Spleen (tissue), 11 donors: ENCODE results near the gene ALDH9A1. TPM values are rescaled to one million over a fixed set of nuclear protein-coding genes. Genes with fewer than 3 reads are reported as not detected.

Experiments
- DNase-seq: peaks from one replicate; pipeline ENCODE4 v3.0.0-alpha.2; 2020
- H3K27ac ChIP-seq, 8 donors: fragments of 200-600 bp; sonication (generic) in 7 of 8; 1 replicate in 4 of 8; 2 replicates in 4 of 8; pipeline versions ENCODE4 v1.5.0 to v1.8.0; 2016 to 2021; ENCODE audit warnings: inconsistent platforms in 4 of 8, mild to moderate bottlenecking in 4 of 8, moderate library complexity in 1 of 8
- H3K27me3 ChIP-seq, 7 donors: fragments of 200-600 bp; sonication (generic) in 6 of 7; replicated peaks in 1 of 7; 1 replicate in 4 of 7; 2 replicates in 3 of 7; pipeline versions ENCODE4 v1.5.0 to v1.8.0; 2016 to 2021; ENCODE audit warnings: inconsistent platforms in 3 of 7, mild to moderate bottlenecking in 1 of 7
- H3K36me3 ChIP-seq, 6 donors: fragments of 200-600 bp; sonication (generic) in 5 of 6; 1 replicate in 4 of 6; 2 replicates in 2 of 6; pipeline versions ENCODE4 v1.5.0 to v1.8.0; 2016 to 2021; ENCODE audit warnings: inconsistent platforms in 2 of 6
- H3K4me1 ChIP-seq, 6 donors: fragments of 200-600 bp; sonication (generic) in 5 of 6; 1 replicate in 3 of 6; 2 replicates in 3 of 6; pipeline versions ENCODE4 v1.5.0 to v1.8.0; 2016 to 2021; ENCODE audit warnings: inconsistent platforms in 3 of 6
- H3K4me3 ChIP-seq, 8 donors: fragments of 200-600 bp; sonication (generic) in 7 of 8; 1 replicate in 4 of 8; 2 replicates in 4 of 8; pipeline versions ENCODE4 v1.5.0 to v1.8.0; 2016 to 2021; ENCODE audit warnings: inconsistent platforms in 4 of 8, mild to moderate bottlenecking in 4 of 8, moderate library complexity in 2 of 8
- H3K9me3 ChIP-seq, 8 donors: fragments of 200-600 bp; sonication (generic) in 7 of 8; 1 replicate in 4 of 8; 2 replicates in 4 of 8; pipeline versions ENCODE4 v1.5.0 to v1.8.0; 2016 to 2021; ENCODE audit warnings: inconsistent platforms in 4 of 8
- CTCF ChIP-seq, 11 experiments: fragments of 200-600 bp in 7 of 11; fragments of 450-650 bp in 4 of 11; sonication (generic) in 4 of 11; IDR thresholded peaks in 8 of 11; conservative IDR thresholded peaks in 3 of 11; 1 replicate in 7 of 11; 2 replicates in 4 of 11; pipeline versions ENCODE4 v1.4.0 to v1.8.0; 2016 to 2021; ENCODE audit warnings: antibody characterized with exemption in 11 of 11, inconsistent platforms in 4 of 11, mild to moderate bottlenecking in 1 of 11
- POLR2A ChIP-seq, 3 donors: fragments of 450-650 bp; IDR thresholded peaks; one replicate each; pipeline ENCODE4 v1.5.1; 2017; ENCODE audit warnings: antibody characterized with exemption in 3 of 3, mild to moderate bottlenecking in 1 of 3
- POLR2AphosphoS5 ChIP-seq, 3 donors: sonication (generic); formaldehyde crosslinking; IDR thresholded peaks; one replicate each; pipeline ENCODE4 v1.5.1; 2017; ENCODE audit warnings: antibody characterized with exemption in 3 of 3
- WGBS, 5 donors: extraction: QIAGEN DNeasy Blood & Tissue Kit in 3 of 5; methylation state at CpG; one replicate each; pipeline versions ENCODE4 v1.1.5 to v1.1.7; 2013 to 2018; 5-methylcytosine and 5-hydroxymethylcytosine counted together
- intact Hi-C: fragments of 100-400 bp; cut with DNase I; formaldehyde crosslinking; loops from one replicate; pipeline ENCODE4 v1.15.0; 2023; ENCODE audit warnings: low total_unique reads
- polyA plus RNA-seq, 3 donors: library from polyadenylated mRNA; stranded (reverse); fragments of 200-250 nt; gene quantifications; one replicate each; pipeline ENCODE4 v1.2.1, GENCODE V29; 2013
- total RNA-seq, 7 donors: library from RNA; depleted of rRNA in 3 of 7; stranded (reverse); fragments of >200 nt in 3 of 7; fragmentation: NEBNext Ultra II Directional in 4 of 7; extraction: Animal tissue kit (Norgen Biotek cat#: 25700) in 4 of 7; gene quantifications; one replicate each; pipeline versions ENCODE4 v1.1.0 to v1.2.1, GENCODE V29; 2016 to 2021
- donor health status: healthy with polysubstance abuse.
- donor health status: DM: no; HTN: no; CAD: no; lungs with moderate emphysema.
- donor health status: DM: no; HTN: no; CAD: no.
- donor health status: Bipolar disorder and iron deficiency.
- donor health status: healthy.
- donor health status: DM: no; HTN: no; CAD: no.
- donor health status: DM: yes; HTN: yes; CAD: no.

The ALDH9A1 gene
- total and polyA plus RNA-seq, 10 donors, result 33.0 to 103 (median 58.8) TPM

GRCh38 chr1:165630629-165631341, 67.6 kb downstream of the ALDH9A1 start, which contains the start of gene MGST3:
TSS of gene MGST3 (plus strand) at chr1:165631234. CDS start at chr1:165649848, 18,614 bp downstream.
- peak; percentile 99 for DNase-seq
- H3K4me1 ChIP-seq, result peaks cover 20 to 54% (median 43%) of the 10 kb centered on the region in 6 donors
- intact Hi-C loops, result loop anchor here (5.0 kb wide), 1 partner anchor 67 kb away; the partner anchor contains the start of gene ALDH9A1
- WGBS, 5 donors, result 0 to 1% (median 0%) methylated on average over 48 to 56 of the region's 56 CpGs
- TF ChIP-seq POLR2AphosphoS5 (IDR thresholded peaks at IDR 0.05) (peak; percentile 80 to 88 (median 87)), CTCF (IDR thresholded peaks at IDR 0.05 in 8 of 11, conservative IDR thresholded peaks at IDR 0.05 in 3 of 11) (peak in 1 of 11 experiments; percentile 22), POLR2A (IDR thresholded peaks at IDR 0.05) (peak in 2 of 3 donors; percentile 3 to 71)
- H3K27ac ChIP-seq, result peak within 1 kb of the TSS; percentile 87 to 95 (median 90)
- H3K27me3 ChIP-seq, result no peaks in the 10 kb centered on the region
- peaks cover 0 to 1% (median 0%) of the 10 kb centered on the region in 6 donors for H3K36me3 ChIP-seq
- H3K4me3 ChIP-seq, result peak within 1 kb of the TSS; percentile 58 to 94 (median 74)
- H3K9me3 ChIP-seq, result no peaks in the 10 kb centered on the region

- Histone ChIP-seq H3K4me1 (peaks cover 12 to 47% (median 36%) of the 10 kb centered on the region in 6 donors), H3K27ac (peak overlapping the region; percentile 87 to 95 (median 90)), H3K36me3 (no peaks in the 10 kb centered on the region), H3K9me3 (no peaks in the 10 kb centered on the region), H3K27me3 (no peaks in the 10 kb centered on the region), H3K4me3 (peak overlapping the region; percentile 58 to 94 (median 74))
- WGBS, 5 donors, result 6 to 11% (median 8%) methylated on average over 23 to 26 of the region's 26 CpGs
- intact Hi-C loops, result loop anchor here (5.0 kb wide), 1 partner anchor 67 kb away; the partner anchor contains the start of gene ALDH9A1
- TF ChIP-seq CTCF (IDR thresholded peaks at IDR 0.05 in 8 of 11, conservative IDR thresholded peaks at IDR 0.05 in 3 of 11), result no peak
- no peak for TF ChIP-seq POLR2AphosphoS5 (IDR thresholded peaks at IDR 0.05)
- TF ChIP-seq POLR2A (IDR thresholded peaks at IDR 0.05), result no peak
- no peak for DNase-seq
These were observed 68.3 kb downstream of the ALDH9A1 start for GRCh38 chr1:165629848-165630628.

GRCh38 chr1:165629151-165629550, 69.2 kb downstream of the ALDH9A1 start:
- Histone ChIP-seq H3K4me3 (no peak overlapping the region), H3K4me1 (peaks cover 8 to 40% (median 31%) of the 10 kb centered on the region in 6 donors), H3K36me3 (no peaks in the 10 kb centered on the region), H3K9me3 (no peaks in the 10 kb centered on the region), H3K27me3 (peaks cover 0 to 3% (median 0%) of the 10 kb centered on the region in 7 donors), H3K27ac (no peak overlapping the region)
- no peak for DNase-seq
- WGBS, 5 donors, result 48 to 64% (median 59%) methylated on average over 3 of the region's 3 CpGs
- intact Hi-C loops, result no loop called here
- TF ChIP-seq POLR2A (IDR thresholded peaks at IDR 0.05) (no peak), POLR2AphosphoS5 (IDR thresholded peaks at IDR 0.05) (no peak), CTCF (IDR thresholded peaks at IDR 0.05 in 8 of 11, conservative IDR thresholded peaks at IDR 0.05 in 3 of 11) (no peak)
